ENCODE data around the gene CCDC148. TPM values are rescaled to one million over a fixed set of nuclear protein-coding genes. Genes with fewer than 3 reads are reported as not detected.

Gene CCDC148
- total RNA-seq, 1 donor from 2014 or later, result not detected

GRCh38 chr2:158184556-158185343, 271.8 kb downstream of the CCDC148 start:
- Mint-ChIP-seq H3K9me3 (no peaks in the 10 kb centered on the region), H3K27ac (no peak overlapping the region), H3K4me3 (no peak overlapping the region), H3K4me1 (peaks cover 4% of the 10 kb centered on the region), H3K27me3 (peaks cover 42% of the 10 kb centered on the region), H3K36me3 (ENCODE audit: low read depth) (no peaks in the 10 kb centered on the region)
- no peak for DNase-seq
- intact Hi-C loops (cut with micrococcal nuclease), result no loop called here

- Mint-ChIP-seq H3K4me3 (no peak overlapping the region), H3K36me3 (ENCODE audit: low read depth) (no peaks in the 10 kb centered on the region), H3K27ac (no peak overlapping the region), H3K27me3 (peaks cover 44% of the 10 kb centered on the region), H3K9me3 (no peaks in the 10 kb centered on the region), H3K4me1 (no peaks in the 10 kb centered on the region)
- intact Hi-C loops (cut with micrococcal nuclease), result no loop called here
- no peak for DNase-seq
Measured at GRCh38 chr2:158184001-158184400, 272.6 kb downstream of the CCDC148 start.

DNA sequence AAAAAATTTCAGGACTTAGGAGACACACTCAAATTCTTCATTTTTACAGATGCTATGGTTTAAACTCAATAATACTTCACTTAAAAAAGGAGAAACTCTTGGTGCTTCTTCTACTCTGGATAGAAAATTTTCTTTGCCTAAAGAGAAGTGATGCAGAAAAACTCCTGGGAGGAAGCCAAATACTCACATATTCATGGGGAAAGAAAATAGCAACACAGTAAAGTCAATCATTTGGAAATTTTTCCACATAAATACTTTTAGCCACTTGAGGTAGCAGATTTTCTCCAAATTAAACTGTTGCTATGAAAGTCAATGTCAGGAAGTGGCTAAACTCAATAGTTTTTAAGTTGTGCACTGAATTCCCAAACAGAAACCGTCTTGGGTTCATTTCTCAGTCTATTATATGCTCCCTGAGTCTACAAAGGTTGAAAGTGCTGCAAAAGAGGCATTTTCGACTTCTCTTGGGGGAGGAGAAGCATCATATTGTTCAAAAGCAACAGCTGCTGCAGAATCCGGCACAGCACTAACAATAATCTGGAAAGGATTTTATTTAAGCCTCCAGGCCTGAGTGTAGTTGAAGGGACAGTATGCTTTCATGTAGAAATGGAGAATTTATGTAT, 273.8 kb downstream of the CCDC148 start:
- no peak for DNase-seq
- intact Hi-C loops (cut with micrococcal nuclease), result no loop called here
- H3K4me1 Mint-ChIP-seq, result no peaks in the 10 kb centered on the region
- no peaks in the 10 kb centered on the region for H3K9me3 Mint-ChIP-seq
- no peaks in the 10 kb centered on the region for H3K36me3 Mint-ChIP-seq (ENCODE audit: low read depth)
- H3K27me3 Mint-ChIP-seq, result peaks cover 50% of the 10 kb centered on the region
- H3K4me3 Mint-ChIP-seq, result no peak overlapping the region
- H3K27ac Mint-ChIP-seq, result no peak overlapping the region

GRCh38 chr2:158181171-158181570, 275.4 kb downstream of the CCDC148 start:
- intact Hi-C loops (cut with micrococcal nuclease), result no loop called here
- no peak for DNase-seq
- H3K27ac Mint-ChIP-seq, result no peak overlapping the region
- H3K36me3 Mint-ChIP-seq (ENCODE audit: low read depth), result no peaks in the 10 kb centered on the region
- no peak overlapping the region for H3K4me3 Mint-ChIP-seq
- peaks cover 49% of the 10 kb centered on the region for H3K27me3 Mint-ChIP-seq
- H3K4me1 Mint-ChIP-seq, result no peaks in the 10 kb centered on the region
- no peaks in the 10 kb centered on the region for H3K9me3 Mint-ChIP-seq

GRCh38 chr2:158179660-158180059, 276.9 kb downstream of the CCDC148 start:
- intact Hi-C loops (cut with micrococcal nuclease), result loop anchor here (2.0 to 5.0 kb wide), 2 partner anchors 278 to 575 kb away; partner anchors contain the start of genes CCDC148 and PKP4
- no peak overlapping the region for H3K27ac Mint-ChIP-seq
- peaks cover 47% of the 10 kb centered on the region for H3K27me3 Mint-ChIP-seq
- no peaks in the 10 kb centered on the region for H3K4me1 Mint-ChIP-seq
- H3K9me3 Mint-ChIP-seq, result no peaks in the 10 kb centered on the region
- H3K4me3 Mint-ChIP-seq, result no peak overlapping the region
- no peaks in the 10 kb centered on the region for H3K36me3 Mint-ChIP-seq (ENCODE audit: low read depth)
- DNase-seq, result no peak

DNA sequence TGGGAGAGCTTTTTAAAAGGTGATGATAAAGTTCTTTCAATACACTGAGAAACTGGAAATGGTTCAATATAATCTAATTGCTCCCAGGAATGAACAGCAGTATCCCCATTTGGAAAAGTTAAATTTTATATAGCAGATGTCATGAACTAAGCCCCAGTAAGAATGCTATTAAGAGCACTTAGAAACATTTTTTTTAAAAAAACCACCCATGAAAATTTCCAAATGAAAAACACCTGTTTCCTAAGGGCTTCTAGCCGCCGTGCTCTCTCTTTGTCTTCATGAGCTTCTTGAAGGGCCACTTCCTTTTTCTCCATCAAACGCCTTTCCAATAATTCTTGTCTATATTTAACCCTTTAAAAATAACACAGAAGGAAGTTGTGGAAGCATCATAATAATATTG, 277.9 kb downstream of the CCDC148 start:
- H3K9me3 Mint-ChIP-seq, result no peaks in the 10 kb centered on the region
- H3K4me1 Mint-ChIP-seq, result no peaks in the 10 kb centered on the region
- peaks cover 43% of the 10 kb centered on the region for H3K27me3 Mint-ChIP-seq
- no peaks in the 10 kb centered on the region for H3K36me3 Mint-ChIP-seq (ENCODE audit: low read depth)
- DNase-seq, result no peak
- intact Hi-C loops (cut with micrococcal nuclease), result loop anchor here (2.0 to 5.0 kb wide), 2 partner anchors 279 to 576 kb away; partner anchors contain the start of genes CCDC148 and PKP4
- H3K4me3 Mint-ChIP-seq, result no peak overlapping the region
- H3K27ac Mint-ChIP-seq, result no peak overlapping the region

- intact Hi-C loops (cut with micrococcal nuclease), result loop anchor here (5.0 kb wide), 1 partner anchor 282 kb away; the partner anchor contains the start of genes CCDC148 and PKP4
- H3K27ac Mint-ChIP-seq, result no peak overlapping the region
- no peak for DNase-seq
- no peaks in the 10 kb centered on the region for H3K4me1 Mint-ChIP-seq
- H3K4me3 Mint-ChIP-seq, result no peak overlapping the region
- peaks cover 30% of the 10 kb centered on the region for H3K27me3 Mint-ChIP-seq
- no peaks in the 10 kb centered on the region for H3K36me3 Mint-ChIP-seq (ENCODE audit: low read depth)
- no peaks in the 10 kb centered on the region for H3K9me3 Mint-ChIP-seq
Measured at GRCh38 chr2:158174956-158175355, 281.6 kb downstream of the CCDC148 start.

GRCh38 chr2:158174495-158174894, 282.1 kb downstream of the CCDC148 start:
- no peaks in the 10 kb centered on the region for H3K4me1 Mint-ChIP-seq
- DNase-seq, result no peak
- intact Hi-C loops (cut with micrococcal nuclease), result no loop called here
- no peak overlapping the region for H3K27ac Mint-ChIP-seq
- no peak overlapping the region for H3K4me3 Mint-ChIP-seq
- peaks cover 30% of the 10 kb centered on the region for H3K27me3 Mint-ChIP-seq
- H3K36me3 Mint-ChIP-seq (ENCODE audit: low read depth), result no peaks in the 10 kb centered on the region
- H3K9me3 Mint-ChIP-seq, result no peaks in the 10 kb centered on the region

GRCh38 chr2:158172719-158173118, 283.8 kb downstream of the CCDC148 start:
- Mint-ChIP-seq H3K36me3 (ENCODE audit: low read depth) (no peaks in the 10 kb centered on the region), H3K27me3 (peaks cover 28% of the 10 kb centered on the region)
- intact Hi-C loops (cut with micrococcal nuclease), result no loop called here

GRCh38 chr2:158154596-158154995, 302.0 kb downstream of the CCDC148 start:
- Mint-ChIP-seq H3K4me1 (no peaks in the 10 kb centered on the region), H3K36me3 (ENCODE audit: low read depth) (no peaks in the 10 kb centered on the region), H3K9me3 (no peaks in the 10 kb centered on the region), H3K27ac (no peak overlapping the region), H3K4me3 (no peak overlapping the region), H3K27me3 (peaks cover 7% of the 10 kb centered on the region)
- intact Hi-C loops (cut with micrococcal nuclease), result no loop called here
- no peak for DNase-seq

More at GRCh38 chr2:158172719-158173118, 283.8 kb downstream of the CCDC148 start:
- Mint-ChIP-seq H3K4me3 (no peak overlapping the region), H3K27ac (no peak overlapping the region), H3K4me1 (no peaks in the 10 kb centered on the region), H3K9me3 (no peaks in the 10 kb centered on the region)
- DNase-seq, result no peak

GRCh38 chr2:158153270-158154015, 303.1 kb downstream of the CCDC148 start:
- Mint-ChIP-seq H3K27me3 (peaks cover 7% of the 10 kb centered on the region), H3K4me3 (no peak overlapping the region), H3K27ac (no peak overlapping the region), H3K36me3 (ENCODE audit: low read depth) (no peaks in the 10 kb centered on the region), H3K9me3 (no peaks in the 10 kb centered on the region), H3K4me1 (no peaks in the 10 kb centered on the region)
- intact Hi-C loops (cut with micrococcal nuclease), result no loop called here
- DNase-seq, result no peak

- intact Hi-C loops (cut with micrococcal nuclease), result no loop called here
- H3K36me3 Mint-ChIP-seq (ENCODE audit: low read depth), result no peaks in the 10 kb centered on the region
Measured at GRCh38 chr2:158144914-158145625, 311.5 kb downstream of the CCDC148 start.

DNA sequence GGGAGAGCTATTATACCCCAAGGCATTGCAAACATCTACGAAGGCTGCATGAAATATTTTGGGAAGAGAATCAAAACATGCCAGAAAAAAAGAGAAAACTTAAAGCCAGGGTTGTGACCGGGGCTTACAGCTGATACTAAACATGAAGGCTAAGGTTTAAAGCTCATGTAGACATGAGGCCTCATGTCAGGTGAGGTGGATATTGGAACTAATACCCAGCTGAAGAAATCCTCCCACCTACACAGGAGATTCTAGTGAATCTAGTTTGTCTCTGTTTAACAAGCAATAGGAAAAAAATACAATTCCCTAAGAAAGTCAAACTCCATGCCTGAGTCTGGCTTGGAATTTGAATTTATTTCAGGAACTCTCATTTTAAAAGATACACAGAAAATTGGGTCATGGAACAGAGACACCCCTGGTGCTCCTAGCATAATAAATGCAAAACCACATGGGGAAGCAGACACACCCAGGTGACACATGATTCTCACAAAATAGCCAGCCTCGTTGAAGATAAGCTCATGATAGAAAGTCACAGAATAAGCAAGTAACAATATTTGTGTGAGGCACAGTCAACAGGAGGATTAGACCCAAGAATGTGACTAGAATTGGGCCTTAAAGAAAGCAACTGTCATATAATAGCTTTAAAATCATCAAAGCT, 312.7 kb downstream of the CCDC148 start:
- DNase-seq, result no peak
- Mint-ChIP-seq H3K27ac (no peak overlapping the region), H3K27me3 (peaks cover 10% of the 10 kb centered on the region), H3K4me1 (no peaks in the 10 kb centered on the region), H3K36me3 (ENCODE audit: low read depth) (no peaks in the 10 kb centered on the region), H3K4me3 (no peak overlapping the region), H3K9me3 (no peaks in the 10 kb centered on the region)
- intact Hi-C loops (cut with micrococcal nuclease), result no loop called here

More at GRCh38 chr2:158144914-158145625, 311.5 kb downstream of the CCDC148 start:
- Mint-ChIP-seq H3K27ac (no peak overlapping the region), H3K4me1 (no peaks in the 10 kb centered on the region), H3K9me3 (no peaks in the 10 kb centered on the region), H3K27me3 (peaks cover 13% of the 10 kb centered on the region), H3K4me3 (no peak overlapping the region)
- DNase-seq, result no peak

All from activated CD4-positive, alpha-beta T cell treated with anti-CD3 and anti-CD28 coated beads, Interleukin-2, amount 10 ng/mL, durations not matched to agents 24 days and 14 days (primary cell).